GM19468 (cell line): ENCODE measurements around the gene CCL4.
"Not testable (repeated sequence)": the region's sequence is repeated elsewhere in the genome, so short reads cannot be mapped to it uniquely, and the experiment has no call there.

Experiments used
- ATAC-seq: cut with Tn5 transposase; IDR thresholded peaks from one replicate; pipeline ENCODE4 v1.9.1; 2021; ENCODE audit warnings: mild to moderate bottlenecking, moderate library complexity, moderate number of reproducible peaks; ENCODE audit not compliant: unreplicated experiment; ENCODE audit errors: extremely low read depth

CCL4 gene

GRCh38 chr17:36103401-36103975 is at the start of gene CCL4:
TSS of gene CCL4 (plus strand) at chr17:36103827. CDS start at chr17:36103906, 79 bp downstream.
- ATAC-seq = peak; percentile 71

- ATAC-seq = no peak
These were observed 48.5 kb upstream of the CCL4 start for GRCh38 chr17:36055171-36055570.

- ATAC-seq = no peak
These were observed 47.6 kb upstream of the CCL4 start for GRCh38 chr17:36055921-36056520.

GRCh38 chr17:36057911-36058310 is 45.7 kb upstream of the CCL4 start:
- ATAC-seq = no peak

GRCh38 chr17:36059406-36059805 is 44.2 kb upstream of the CCL4 start:
- no peak for ATAC-seq

GRCh38 chr17:36060816-36061215 is 42.8 kb upstream of the CCL4 start:
- no peak for ATAC-seq

- ATAC-seq = no peak
These were observed 39.7 kb upstream of the CCL4 start, which contains the start of gene CCL18 for GRCh38 chr17:36063786-36064541. TSS of gene CCL18 (plus strand) at chr17:36064272. CDS start at chr17:36064343, 71 bp downstream.

GRCh38 chr17:36066365-36066985 is 37.2 kb upstream of the CCL4 start:
- no peak for ATAC-seq

- ATAC-seq = no peak
These were observed 35.1 kb upstream of the CCL4 start for GRCh38 chr17:36068524-36068923.

- no peak for ATAC-seq
These were observed 34.5 kb upstream of the CCL4 start for GRCh38 chr17:36069136-36069535.

GRCh38 chr17:36070427-36070826 is 33.2 kb upstream of the CCL4 start:
- no peak for ATAC-seq

GRCh38 chr17:36071751-36072150 is 31.9 kb upstream of the CCL4 start:
- no peak for ATAC-seq

GRCh38 chr17:36072431-36073121 is 31.1 kb upstream of the CCL4 start:
- no peak for ATAC-seq

- ATAC-seq = no peak
These were observed 29.3 kb upstream of the CCL4 start for GRCh38 chr17:36074365-36074764.

GRCh38 chr17:36081681-36082471 is 21.8 kb upstream of the CCL4 start:
- ATAC-seq = peak; percentile 7

GRCh38 chr17:36082482-36083120 is 21.0 kb upstream of the CCL4 start:
- peak; percentile 12 for ATAC-seq

- ATAC-seq = not testable (repeated sequence)
These were observed 19.9 kb upstream of the CCL4 start for GRCh38 chr17:36083691-36084090.

GRCh38 chr17:36085765-36086164 is 17.9 kb upstream of the CCL4 start:
- no peak for ATAC-seq

- ATAC-seq = no peak
These were observed 16.8 kb upstream of the CCL4 start for GRCh38 chr17:36086791-36087190.
